GM19324 (cell line): ENCODE measurements around the gene FAF2.
A peak's percentile ranks its signal among the peaks of the same experiment; 100 is the strongest.
"Not testable (repeated sequence)": the region's sequence is repeated elsewhere in the genome, so short reads cannot be mapped to it uniquely, and the experiment has no call there.

Source experiments
- ATAC-seq: cut with Tn5 transposase; IDR thresholded peaks from one replicate; pipeline ENCODE4 v1.9.1; 2021; ENCODE audit warnings: mild to moderate bottlenecking, moderate library complexity; ENCODE audit not compliant: unreplicated experiment, low FRiP score

FAF2 gene

GRCh38 chr5:176540956-176541337 is 92.8 kb downstream of the FAF2 start:
- no peak for ATAC-seq

GRCh38 chr5:176541338-176542134 is 93.4 kb downstream of the FAF2 start:
- ATAC-seq, result no peak

- ATAC-seq, result no peak
These were observed 94.0 kb downstream of the FAF2 start for GRCh38 chr5:176542135-176542595.

GRCh38 chr5:176542596-176543427 is 94.6 kb downstream of the FAF2 start:
- peak; percentile 49 for ATAC-seq

GRCh38 chr5:176543428-176544182 is 95.4 kb downstream of the FAF2 start:
- peak; percentile 75 for ATAC-seq

GRCh38 chr5:176545388-176545736 is 97.2 kb downstream of the FAF2 start:
- ATAC-seq, result no peak

GRCh38 chr5:176545737-176546509 is 97.7 kb downstream of the FAF2 start:
- ATAC-seq, result no peak

- no peak for ATAC-seq
These were observed 99.6 kb downstream of the FAF2 start for GRCh38 chr5:176547802-176548201.

- no peak for ATAC-seq
These were observed 100.8 kb downstream of the FAF2 start, which contains the start of gene CDHR2 for GRCh38 chr5:176548967-176549444. Gene CDHR2 (plus strand): TSS chr5:176549342. CDS start chr5:176565353, 16,011 bp downstream.

GRCh38 chr5:176549871-176550270 is 101.7 kb downstream of the FAF2 start:
- ATAC-seq, result no peak

- ATAC-seq, result no peak
These were observed 102.2 kb downstream of the FAF2 start for GRCh38 chr5:176550275-176550831.

GRCh38 chr5:176550937-176551336 is 102.8 kb downstream of the FAF2 start:
- not testable (repeated sequence) for ATAC-seq

GRCh38 chr5:176552332-176552869 is 104.2 kb downstream of the FAF2 start:
- no peak for ATAC-seq

- ATAC-seq, result no peak
These were observed 105.3 kb downstream of the FAF2 start for GRCh38 chr5:176553260-176554085.

GRCh38 chr5:176557846-176558245 is 109.7 kb downstream of the FAF2 start:
- ATAC-seq, result no peak
